GM19467 (cell line): ENCODE measurements around the gene CNGA1.
"Not testable (repeated sequence)": the region's sequence is repeated elsewhere in the genome, so short reads cannot be mapped to it uniquely, and the experiment has no call there.

ENCODE experiments used
- ATAC-seq: cut with Tn5 transposase; IDR thresholded peaks from one replicate; pipeline ENCODE4 v1.9.1; 2021; ENCODE audit warnings: mild to moderate bottlenecking, moderate library complexity; ENCODE audit not compliant: unreplicated experiment

CNGA1 gene

GRCh38 chr4:48031802-48032525 is 15.5 kb upstream of the CNGA1 start:
- ATAC-seq: no peak

- ATAC-seq: no peak
These were observed 14.0 kb upstream of the CNGA1 start for GRCh38 chr4:48030470-48030869.

GRCh38 chr4:48028696-48029095 is 12.2 kb upstream of the CNGA1 start:
- ATAC-seq: no peak

- peak; percentile 47 for ATAC-seq
These were observed 11.2 kb upstream of the CNGA1 start for GRCh38 chr4:48027653-48028052.

GRCh38 chr4:48025005-48025404 is 8.5 kb upstream of the CNGA1 start:
- ATAC-seq: no peak

- ATAC-seq: no peak
These were observed 8.0 kb upstream of the CNGA1 start for GRCh38 chr4:48024522-48024921.

- ATAC-seq: no peak
These were observed 5.8 kb upstream of the CNGA1 start for GRCh38 chr4:48022192-48022799.

GRCh38 chr4:48021100-48021499 is 4.6 kb upstream of the CNGA1 start:
- ATAC-seq: no peak

GRCh38 chr4:48018112-48018511 is 1.6 kb upstream of the CNGA1 start:
- ATAC-seq: no peak

GRCh38 chr4:48017108-48017571 is 659 bp upstream of the CNGA1 start:
- ATAC-seq: no peak

GRCh38 chr4:48015678-48016077 is 803 bp downstream of the CNGA1 start:
- no peak for ATAC-seq

- no peak for ATAC-seq
These were observed 1.3 kb downstream of the CNGA1 start for GRCh38 chr4:48015216-48015615.

- no peak for ATAC-seq
These were observed 3.7 kb downstream of the CNGA1 start for GRCh38 chr4:48012824-48013223.

GRCh38 chr4:48011722-48012121 is 4.8 kb downstream of the CNGA1 start:
- no peak for ATAC-seq

GRCh38 chr4:48010906-48011305 is 5.6 kb downstream of the CNGA1 start:
- ATAC-seq: not testable (repeated sequence)

- no peak for ATAC-seq
These were observed 8.4 kb downstream of the CNGA1 start for GRCh38 chr4:48008021-48008596.

- no peak for ATAC-seq
These were observed 10.7 kb downstream of the CNGA1 start for GRCh38 chr4:48005781-48006180.

- ATAC-seq: not testable (repeated sequence)
These were observed 12.9 kb downstream of the CNGA1 start for GRCh38 chr4:48003568-48003967.

- no peak for ATAC-seq
These were observed 14.2 kb downstream of the CNGA1 start for GRCh38 chr4:48002267-48002666.

GRCh38 chr4:47996021-47996420 is 20.5 kb downstream of the CNGA1 start:
- no peak for ATAC-seq

- not testable (repeated sequence) for ATAC-seq
These were observed 24.0 kb downstream of the CNGA1 start for GRCh38 chr4:47992475-47992874.

GRCh38 chr4:47990145-47990544 is 26.3 kb downstream of the CNGA1 start:
- ATAC-seq: no peak
